Peyer's patch (tissue), 4 donors: Measurements from ENCODE around the gene RASGRP3.

ENCODE experiments used
- CTCF ChIP-seq, 6 experiments: fragments of 450-650 bp in 4 of 6; fragments of 200-600 bp in 2 of 6; sonication (generic) in 1 of 6; IDR thresholded peaks; one replicate each; pipeline ENCODE4 v1.5.1; 2017 to 2019; ENCODE audit warnings: antibody characterized with exemption in 6 of 6, mild to moderate bottlenecking in 3 of 6, moderate library complexity in 1 of 6
- POLR2A ChIP-seq, 2 donors: fragments of 450-650 bp; IDR thresholded peaks; one replicate each; pipeline ENCODE4 v1.5.1; 2017; ENCODE audit warnings: antibody characterized with exemption in 2 of 2, mild to moderate bottlenecking in 2 of 2, moderate library complexity in 2 of 2

GRCh38 chr2:33518200-33518599 is 41.8 kb downstream of the RASGRP3 start:
- TF ChIP-seq CTCF (IDR thresholded peaks at IDR 0.05) (no peak), POLR2A (IDR thresholded peaks at IDR 0.05) (no peak)
